ENCODE data around the gene STK24.

The STK24 gene

GRCh38 chr13:98485561-98485960, 91.3 kb downstream of the STK24 start:
- H3K4me3 ChIP-seq (ENCODE audit: low read depth, low read length), result no peak overlapping the region
- DNase-seq (ENCODE audit: low read depth, low spot score), result no peak
- TF ChIP-seq CTCF (IDR thresholded peaks at IDR 0.05; ENCODE audit: low read depth, low read length), result no peak
- in situ Hi-C loops (cut with HindIII; ENCODE audit: low sequenced_read_pairs), result no loop called here

GRCh38 chr13:98484289-98485219, 92.4 kb downstream of the STK24 start:
- in situ Hi-C loops (cut with HindIII; ENCODE audit: low sequenced_read_pairs), result no loop called here
- peak overlapping the region; percentile 16 for H3K4me3 ChIP-seq (ENCODE audit: low read depth, low read length)
- DNase-seq (ENCODE audit: low read depth, low spot score), result peak; percentile 97
- TF ChIP-seq CTCF (IDR thresholded peaks at IDR 0.05; ENCODE audit: low read depth, low read length), result no peak

GRCh38 chr13:98483601-98484288, 93.2 kb downstream of the STK24 start:
- TF ChIP-seq CTCF (IDR thresholded peaks at IDR 0.05; ENCODE audit: low read depth, low read length), result no peak
- in situ Hi-C loops (cut with HindIII; ENCODE audit: low sequenced_read_pairs), result no loop called here
- DNase-seq (ENCODE audit: low read depth, low spot score), result no peak
- H3K4me3 ChIP-seq (ENCODE audit: low read depth, low read length), result no peak overlapping the region

- peak; percentile 77 for DNase-seq (ENCODE audit: low read depth, low spot score)
- in situ Hi-C loops (cut with HindIII; ENCODE audit: low sequenced_read_pairs), result no loop called here
- H3K4me3 ChIP-seq (ENCODE audit: low read depth, low read length), result no peak overlapping the region
- TF ChIP-seq CTCF (IDR thresholded peaks at IDR 0.05; ENCODE audit: low read depth, low read length), result peak; percentile 34
These were observed 94.1 kb downstream of the STK24 start for GRCh38 chr13:98482476-98483444.

GRCh38 chr13:98480915-98481877, 95.7 kb downstream of the STK24 start:
- TF ChIP-seq CTCF (IDR thresholded peaks at IDR 0.05; ENCODE audit: low read depth, low read length), result no peak
- no peak overlapping the region for H3K4me3 ChIP-seq (ENCODE audit: low read depth, low read length)
- in situ Hi-C loops (cut with HindIII; ENCODE audit: low sequenced_read_pairs), result no loop called here
- DNase-seq (ENCODE audit: low read depth, low spot score), result no peak
